HCT116 (cell line): ENCODE results near the gene SSTR3. TPM values are rescaled to one million over a fixed set of nuclear protein-coding genes. Genes with fewer than 3 reads are reported as not detected.

Experiments
- ATAC-seq: fragments of 200-7000 bp; cut with Tn5 transposase; 2 replicates; pipeline ENCODE4 v1.9.1; 2020; ENCODE audit warnings: mild to moderate bottlenecking, moderate library complexity
- BruUV-seq: library from RNA; stranded (reverse); fragments of 400-500 nt; replicated peaks from 2 replicates; lab custom pipeline; 2021; lab: Mats Ljungman, UMichigan
- CTCF ChIA-PET: fragments of 300-600 bp; sonication (Branson Sonifier 250); formaldehyde crosslinking; loops from one replicate; lab custom pipeline; 2021; ENCODE audit warnings: antibody characterized with exemption; lab: Charles Lee
- POLR2A ChIA-PET: fragments of 300-600, 350-600 bp; sonication (Branson Sonifier 250); formaldehyde crosslinking; loops from one replicate; lab custom pipeline; 2021; ENCODE audit warnings: antibody characterized with exemption; lab: Charles Lee
- RAD21 ChIA-PET, 2 experiments: fragments of 300-600 bp; sonication (Branson Sonifier 250); formaldehyde crosslinking; loops; one replicate each; lab custom pipeline; 2023; ENCODE audit warnings: low total read pairs in 2 of 2; ENCODE audit not compliant: uncharacterized antibody in 2 of 2, unreplicated experiment in 2 of 2, low non-redundant PET in 1 of 2; lab: Charles Lee
- DNase-seq: peaks from one replicate; pipeline ENCODE4 v3.0.0-alpha.2; 2010; ENCODE audit warnings: low read depth, low spot score
- H2AFZ ChIP-seq: fragments of 200-600 bp; shearing (Covaris generic), sonication (generic); 2 replicates; pipeline ENCODE4 v1.6.1; 2017; ENCODE audit warnings: low read depth, mixed run types, mixed read lengths, antibody characterized with exemption, low read length; ENCODE audit not compliant: poor library complexity, severe bottlenecking
- H3K27ac ChIP-seq: 2 replicates; pipeline ENCODE4 v1.5.1; 2012; ENCODE audit warnings: low read depth, low read length
- H3K27me3 ChIP-seq: fragments of 200-600 bp; sonication (generic); 2 replicates; pipeline ENCODE4 v1.6.1; 2016; ENCODE audit warnings: mixed run types, low read length, mixed read lengths; ENCODE audit not compliant: insufficient read depth
- H3K36me3 ChIP-seq, 2 experiments: fragments of 200-500 bp in 1 of 2; fragments of 200-600 bp in 1 of 2; sonication (Bioruptor generic) in 1 of 2; sonication (generic) in 1 of 2; 2 replicates each; pipeline versions ENCODE4 v1.5.1 to v1.6.1; 2014 to 2016; ENCODE audit warnings: low read length in 2 of 2, inconsistent platforms in 1 of 2, mixed read lengths in 1 of 2, mixed run types in 1 of 2; ENCODE audit not compliant: insufficient read depth in 2 of 2, control insufficient read depth in 1 of 2
- H3K4me1 ChIP-seq, 2 experiments: fragments of 200-600 bp in 1 of 2; sonication (generic) in 1 of 2; 2 replicates each; pipeline versions ENCODE4 v1.5.1 to v1.6.1; 2012 to 2017; ENCODE audit warnings: low read length in 2 of 2, inconsistent platforms in 1 of 2, mild to moderate bottlenecking in 1 of 2, mixed read lengths in 1 of 2, mixed run types in 1 of 2, moderate library complexity in 1 of 2; ENCODE audit not compliant: insufficient read depth in 2 of 2, control insufficient read depth in 1 of 2
- H3K4me2 ChIP-seq: fragments of 200-600 bp; sonication (generic); 2 replicates; pipeline ENCODE4 v1.6.1; 2017; ENCODE audit warnings: mixed run types, low read length, mixed read lengths
- H3K4me3 ChIP-seq, 2 experiments: fragments of 200-600 bp in 1 of 2; sonication (generic) in 1 of 2; replicated peaks in 1 of 2; 2 replicates each; pipeline ENCODE4 v1.5.1; 2011 to 2016; ENCODE audit warnings: low read length in 2 of 2, control low read depth in 1 of 2, low read depth in 1 of 2, mild to moderate bottlenecking in 1 of 2, mixed read lengths in 1 of 2, mixed run types in 1 of 2
- H3K79me2 ChIP-seq: fragments of 200-600 bp; sonication (generic); 2 replicates; pipeline ENCODE4 v1.6.1; 2017; ENCODE audit warnings: mild to moderate bottlenecking, mixed run types, low read length, moderate library complexity, mixed read lengths; ENCODE audit not compliant: insufficient read depth
- H3K9ac ChIP-seq: fragments of 200-600 bp; sonication (generic); 2 replicates; pipeline ENCODE4 v1.6.1; 2016; ENCODE audit warnings: low read length, mixed read lengths
- H3K9me2 ChIP-seq: fragments of 200-600 bp; sonication (generic), shearing (Covaris generic); 2 replicates; pipeline ENCODE4 v1.6.1; 2017; ENCODE audit warnings: mixed run types, mild to moderate bottlenecking, moderate library complexity; ENCODE audit not compliant: insufficient read depth
- H3K9me3 ChIP-seq, 2 experiments: fragments of 200-500 bp in 1 of 2; fragments of 200-600 bp in 1 of 2; sonication (Bioruptor generic) in 1 of 2; sonication (generic) in 1 of 2; 2 replicates each; pipeline ENCODE4 v1.6.1; 2014 to 2017; ENCODE audit warnings: low read length in 2 of 2, mixed read lengths in 2 of 2, inconsistent platforms in 1 of 2, low read depth in 1 of 2, mild to moderate bottlenecking in 1 of 2, mixed run types in 1 of 2, moderate library complexity in 1 of 2; ENCODE audit not compliant: control insufficient read depth in 1 of 2, insufficient read depth in 1 of 2
- H4K20me1 ChIP-seq: fragments of 200-600 bp; sonication (generic), shearing (Covaris generic); 2 replicates; pipeline ENCODE4 v1.6.1; 2017; ENCODE audit warnings: mixed run types, mild to moderate bottlenecking, moderate library complexity; ENCODE audit not compliant: insufficient read depth
- POLR2AphosphoS5 ChIP-seq: IDR thresholded peaks from 2 replicates; pipeline ENCODE4 v1.6.1; 2011; ENCODE audit warnings: mild to moderate bottlenecking, low read depth, low read length, moderate library complexity
- intact Hi-C: fragments of 100-400 bp; cut with micrococcal nuclease; formaldehyde crosslinking; loops from 2 replicates; pipeline ENCODE4 v1.10.0; 2022
- total RNA-seq: library from RNA; stranded (reverse); gene quantifications from one replicate; pipeline ENCODE4 v1.2.1, GENCODE V29; 2021; ENCODE audit not compliant: unreplicated experiment
- TF ChIP-seq, protein P1 (sequence below): IDR thresholded peaks from 2 replicates; pipeline ENCODE4 v1.6.1; 2012
- TF ChIP-seq, protein P2 (sequence below), 3 experiments: fragments of 200-600 bp in 1 of 3; sonication (generic) in 1 of 3; IDR thresholded peaks in 2 of 3; conservative IDR thresholded peaks in 1 of 3; 2 replicates each; pipeline ENCODE4 v1.5.1; 2012 to 2017; ENCODE audit warnings: low read depth in 2 of 3, low read length in 2 of 3, antibody characterized with exemption in 1 of 3, borderline replicate concordance in 1 of 3, control low read depth in 1 of 3, mild to moderate bottlenecking in 1 of 3, mixed read lengths in 1 of 3, mixed run types in 1 of 3, moderate library complexity in 1 of 3; ENCODE audit not compliant: insufficient read depth in 1 of 3

Gene SSTR3
- total RNA-seq, 1 experiment from 2014 or later: not detected

DNA sequence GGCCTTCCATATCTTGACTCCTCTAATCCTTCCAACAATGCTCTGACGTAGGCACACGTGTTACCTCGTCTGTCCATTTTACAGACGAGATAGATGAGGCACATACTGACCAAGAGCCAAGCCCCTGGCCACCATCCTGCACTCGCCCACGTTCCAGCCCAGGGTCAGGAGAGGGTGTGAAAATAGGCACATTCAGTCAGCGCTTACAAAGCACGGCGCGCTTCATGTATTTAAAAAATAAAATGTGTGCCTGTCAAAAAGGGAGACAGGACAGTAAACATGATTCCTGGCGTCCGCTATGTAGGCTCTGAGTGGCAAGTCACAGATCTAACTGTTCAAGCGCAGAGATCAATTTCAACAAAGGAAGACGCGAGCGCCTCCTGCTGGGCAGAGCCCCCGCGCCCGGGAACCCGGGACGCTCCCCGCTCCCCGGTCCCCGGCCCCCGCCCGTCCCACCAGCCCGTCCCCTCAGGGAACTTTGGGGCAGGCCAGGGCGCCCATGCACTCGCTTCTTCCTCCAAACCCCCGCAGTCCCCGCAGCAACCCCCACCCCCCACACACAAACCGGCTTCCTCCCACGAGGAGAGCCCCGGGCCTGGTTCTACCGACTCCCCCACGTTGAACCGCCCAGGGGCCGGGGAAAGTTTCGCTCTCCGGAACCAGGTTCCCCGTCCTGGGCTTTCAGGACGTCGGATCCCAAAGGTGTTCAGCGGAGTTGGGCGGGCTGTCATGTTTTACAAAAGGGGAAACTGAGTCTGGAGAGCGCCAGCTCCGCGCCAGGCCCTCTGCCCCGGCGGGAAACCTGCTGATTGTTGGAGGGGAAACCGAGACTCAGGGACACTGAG lies 13.8 kb downstream of the SSTR3 start:
- CTCF ChIA-PET: interaction anchor here (0.7 to 3.7 kb wide), 27 partner anchors 9 to 422 kb away, joined by 3 to 22 read pairs (median 4); partner anchors contain the start of genes C1QTNF6 and IFT27
- no peaks in the 10 kb centered on the region for H3K9me2 ChIP-seq
- peak; percentile 38 for ATAC-seq
- peak overlapping the region; percentile 94 for H3K27ac ChIP-seq
- TF ChIP-seq, protein P1, sequence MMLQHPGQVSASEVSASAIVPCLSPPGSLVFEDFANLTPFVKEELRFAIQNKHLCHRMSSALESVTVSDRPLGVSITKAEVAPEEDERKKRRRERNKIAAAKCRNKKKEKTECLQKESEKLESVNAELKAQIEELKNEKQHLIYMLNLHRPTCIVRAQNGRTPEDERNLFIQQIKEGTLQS: no peak
- TF ChIP-seq, protein P2, sequence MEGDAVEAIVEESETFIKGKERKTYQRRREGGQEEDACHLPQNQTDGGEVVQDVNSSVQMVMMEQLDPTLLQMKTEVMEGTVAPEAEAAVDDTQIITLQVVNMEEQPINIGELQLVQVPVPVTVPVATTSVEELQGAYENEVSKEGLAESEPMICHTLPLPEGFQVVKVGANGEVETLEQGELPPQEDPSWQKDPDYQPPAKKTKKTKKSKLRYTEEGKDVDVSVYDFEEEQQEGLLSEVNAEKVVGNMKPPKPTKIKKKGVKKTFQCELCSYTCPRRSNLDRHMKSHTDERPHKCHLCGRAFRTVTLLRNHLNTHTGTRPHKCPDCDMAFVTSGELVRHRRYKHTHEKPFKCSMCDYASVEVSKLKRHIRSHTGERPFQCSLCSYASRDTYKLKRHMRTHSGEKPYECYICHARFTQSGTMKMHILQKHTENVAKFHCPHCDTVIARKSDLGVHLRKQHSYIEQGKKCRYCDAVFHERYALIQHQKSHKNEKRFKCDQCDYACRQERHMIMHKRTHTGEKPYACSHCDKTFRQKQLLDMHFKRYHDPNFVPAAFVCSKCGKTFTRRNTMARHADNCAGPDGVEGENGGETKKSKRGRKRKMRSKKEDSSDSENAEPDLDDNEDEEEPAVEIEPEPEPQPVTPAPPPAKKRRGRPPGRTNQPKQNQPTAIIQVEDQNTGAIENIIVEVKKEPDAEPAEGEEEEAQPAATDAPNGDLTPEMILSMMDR (IDR thresholded peaks at IDR 0.05 in 2 of 3, conservative IDR thresholded peaks at IDR 0.05 in 1 of 3; ENCODE audit: borderline replicate concordance in 1 of 3, insufficient read depth in 1 of 3, low read depth in 2 of 3, low read length in 2 of 3): peak in 2 of 3 experiments; percentile 76 to 83; a peak in 4 of 6 replicates
- 0 out of 2 replicates have a peak, but pooled peaks have one; percentile 24 for TF ChIP-seq POLR2AphosphoS5
- TF ChIP-seq, all 23 proteins: peak for 2
- peak overlapping the region; percentile 94 for H3K4me2 ChIP-seq
- peaks cover 38 to 69% of the 10 kb centered on the region in 2 experiments for H3K4me1 ChIP-seq
- H3K9ac ChIP-seq: peak overlapping the region; percentile 93
- no peaks in the 10 kb centered on the region for H3K79me2 ChIP-seq
- peak; percentile 57 for DNase-seq
- H3K4me3 ChIP-seq: peak overlapping the region; percentile 77 to 82
- RAD21 ChIA-PET: interaction anchor here in 1 of 2 experiments (1.0 to 1.5 kb wide), 4 partner anchors 10 to 32 kb away, joined by 3 to 7 read pairs (median 4); no protein-coding TSS in a partner anchor
- no peaks in the 10 kb centered on the region for H4K20me1 ChIP-seq
- no TSS peak for BruUV-seq
- POLR2A ChIA-PET: interaction anchor here (0.9 to 4.4 kb wide), 3 partner anchors 9 to 327 kb away, joined by 3 to 29 read pairs (median 4); partner anchors contain the start of gene C1QTNF6
- H3K27me3 ChIP-seq: no peaks in the 10 kb centered on the region
- intact Hi-C loops: loop anchor here (1.0 to 10.0 kb wide), 7 partner anchors 32 to 652 kb away; no protein-coding TSS in a partner anchor
- no peak overlapping the region for H2AFZ ChIP-seq
- no peaks in the 10 kb centered on the region for H3K9me3 ChIP-seq
- H3K36me3 ChIP-seq: no peaks in the 10 kb centered on the region
